GM18508 (cell line): Measurements from ENCODE around the gene MKNK2.
"Not testable (repeated sequence)": the region's sequence is repeated elsewhere in the genome, so short reads cannot be mapped to it uniquely, and the experiment has no call there.

Experiments used
- ATAC-seq: cut with Tn5 transposase; IDR thresholded peaks from one replicate; pipeline ENCODE4 v1.9.1; 2021; ENCODE audit warnings: moderate number of reproducible peaks; ENCODE audit not compliant: insufficient read depth, unreplicated experiment

MKNK2 gene

GRCh38 chr19:2050991-2051772, at the start of gene MKNK2:
MKNK2 (minus strand) TSS chr19:2051244; CDS start chr19:2050851, 393 bp downstream.
- ATAC-seq: no peak

- no peak for ATAC-seq
These were observed 49.6 kb upstream of the MKNK2 start for GRCh38 chr19:2100719-2101061.

- no peak for ATAC-seq
These were observed 49.1 kb upstream of the MKNK2 start for GRCh38 chr19:2099937-2100718.

GRCh38 chr19:2099054-2099501, 48.0 kb upstream of the MKNK2 start:
- ATAC-seq: no peak

- no peak for ATAC-seq
These were observed 46.9 kb upstream of the MKNK2 start for GRCh38 chr19:2097886-2098327.

GRCh38 chr19:2097203-2097885, 46.3 kb upstream of the MKNK2 start:
- ATAC-seq: no peak

- ATAC-seq: peak; percentile 29
These were observed 45.6 kb upstream of the MKNK2 start, which contains the start of gene IZUMO4 for GRCh38 chr19:2096480-2097202. IZUMO4 (plus strand) TSS chr19:2096915; CDS start chr19:2096946, 31 bp downstream.

- ATAC-seq: peak; percentile 13
These were observed 45.0 kb upstream of the MKNK2 start, which contains the start of gene MOB3A for GRCh38 chr19:2096034-2096479. MOB3A (minus strand) TSS chr19:2096326; CDS start chr19:2078560, 17,766 bp downstream.

- ATAC-seq: not testable (repeated sequence)
These were observed 41.0 kb upstream of the MKNK2 start for GRCh38 chr19:2091926-2092525.

GRCh38 chr19:2089727-2090053, 38.6 kb upstream of the MKNK2 start:
- no peak for ATAC-seq

GRCh38 chr19:2089001-2089711, 38.1 kb upstream of the MKNK2 start:
- ATAC-seq: no peak

GRCh38 chr19:2087621-2088100, 36.6 kb upstream of the MKNK2 start:
- ATAC-seq: no peak

GRCh38 chr19:2086695-2087620, 35.9 kb upstream of the MKNK2 start:
- ATAC-seq: not testable (repeated sequence)

- ATAC-seq: no peak
These were observed 34.1 kb upstream of the MKNK2 start for GRCh38 chr19:2084993-2085720.

- ATAC-seq: no peak
These were observed 32.3 kb upstream of the MKNK2 start for GRCh38 chr19:2083174-2083854.
